SK-N-SH treated with all-trans-retinoic acid at 6 μM for 48 hours (cell line): ENCODE measurements around the gene ADPRHL1.
A peak's percentile ranks its signal among the peaks of the same experiment; 100 is the strongest.

Source experiments
- ATAC-seq: fragments of 200-7000 bp; cut with Tn5 transposase; 3 replicates; pipeline ENCODE4 v1.9.1; 2020; ENCODE audit warnings: mild to moderate bottlenecking, moderate library complexity
- ARNTL ChIP-seq: fragments of 450-650 bp; formaldehyde crosslinking; IDR thresholded peaks from 2 replicates; pipeline ENCODE4 v1.5.0; 2020; ENCODE audit warnings: low read depth, mild to moderate bottlenecking, moderate library complexity, borderline replicate concordance
- BACH2 ChIP-seq: fragments of 250-450 bp; sonication (Bioruptor Pico); IDR thresholded peaks from 2 replicates; pipeline ENCODE4 v1.9.0; 2021; ENCODE audit warnings: mild to moderate bottlenecking, borderline replicate concordance
- CREB5 ChIP-seq: fragments of 250-450 bp; sonication (Bioruptor Pico); IDR thresholded peaks from 2 replicates; pipeline ENCODE4 v1.5.1; 2020; ENCODE audit warnings: low read depth, mild to moderate bottlenecking, moderate library complexity
- CSRNP3 ChIP-seq: fragments of 250-450 bp; sonication (Bioruptor Pico); IDR thresholded peaks from 2 replicates; pipeline ENCODE4 v1.5.1; 2021; ENCODE audit warnings: mild to moderate bottlenecking, moderate library complexity
- ESRRG ChIP-seq: fragments of 250-450 bp; sonication (Bioruptor Pico); IDR thresholded peaks from 2 replicates; pipeline ENCODE4 v1.6.1; 2021; ENCODE audit warnings: mild to moderate bottlenecking
- GLIS3 ChIP-seq: fragments of 250-450 bp; sonication (Bioruptor Pico); IDR thresholded peaks from 2 replicates; pipeline ENCODE4 v1.5.0; 2020; ENCODE audit warnings: mild to moderate bottlenecking, moderate library complexity
- ISL1 ChIP-seq: fragments of 250-450 bp; sonication (Bioruptor Pico); IDR thresholded peaks from 2 replicates; pipeline ENCODE4 v2.1.2; 2022; ENCODE audit warnings: mild to moderate bottlenecking, moderate library complexity
- OSR1 ChIP-seq: fragments of 250-450 bp; sonication (Bioruptor Pico); IDR thresholded peaks from 2 replicates; pipeline ENCODE4 v1.8.0; 2022; ENCODE audit warnings: moderate library complexity, mild to moderate bottlenecking, inconsistent platforms
- PPARA ChIP-seq: fragments of 250-450 bp; sonication (Bioruptor Pico); IDR thresholded peaks from 2 replicates; pipeline ENCODE4 v1.5.0; 2020; ENCODE audit warnings: mild to moderate bottlenecking, borderline replicate concordance
- RARB ChIP-seq: fragments of 250-450 bp; sonication (Bioruptor Pico); IDR thresholded peaks from 2 replicates; pipeline ENCODE4 v1.8.0; 2021; ENCODE audit warnings: mild to moderate bottlenecking, moderate library complexity
- SNAI2 ChIP-seq: fragments of 250-450 bp; sonication (Bioruptor Pico); IDR thresholded peaks from 2 replicates; pipeline ENCODE4 v1.5.0; 2020; ENCODE audit warnings: mild to moderate bottlenecking, moderate library complexity
- TCF4 ChIP-seq: fragments of 250-450 bp; sonication (Bioruptor Pico); IDR thresholded peaks from 2 replicates; pipeline ENCODE4 v1.8.0; 2021; ENCODE audit warnings: mild to moderate bottlenecking, moderate library complexity, borderline replicate concordance
- ZC3H10 ChIP-seq: fragments of 250-450 bp; sonication (Bioruptor Pico); IDR thresholded peaks from 2 replicates; pipeline ENCODE4 v1.5.1; 2021; ENCODE audit warnings: mild to moderate bottlenecking, moderate library complexity
- ZFP3 ChIP-seq: fragments of 250-450 bp; sonication (Bioruptor Pico); IDR thresholded peaks from 2 replicates; pipeline ENCODE4 v1.5.0; 2020; ENCODE audit warnings: mild to moderate bottlenecking, moderate library complexity
- ZFP30 ChIP-seq: fragments of 450-650 bp; formaldehyde crosslinking; IDR thresholded peaks from 2 replicates; pipeline ENCODE4 v1.5.0; 2022; ENCODE audit warnings: mild to moderate bottlenecking, moderate library complexity
- ZNF565 ChIP-seq: fragments of 450-650 bp; formaldehyde crosslinking; conservative IDR thresholded peaks from 2 replicates; pipeline ENCODE4 v1.5.0; 2020; ENCODE audit warnings: low read depth, mild to moderate bottlenecking, moderate library complexity
- ZNF70 ChIP-seq: fragments of 450-650 bp; formaldehyde crosslinking; IDR thresholded peaks from 2 replicates; pipeline ENCODE4 v1.5.0; 2020; ENCODE audit warnings: mild to moderate bottlenecking, moderate library complexity
- ZNF8 ChIP-seq: fragments of 450-650 bp; formaldehyde crosslinking; IDR thresholded peaks from 2 replicates; pipeline ENCODE4 v1.5.0; 2020; ENCODE audit warnings: mild to moderate bottlenecking, moderate library complexity
- TF ChIP-seq, protein P1 (sequence below): fragments of 250-450 bp; sonication (Bioruptor Pico); IDR thresholded peaks from 2 replicates; pipeline ENCODE4 v1.5.0; 2020; ENCODE audit warnings: mild to moderate bottlenecking, moderate library complexity
- TF ChIP-seq, protein P2 (sequence below): fragments of 250-450 bp; sonication (Bioruptor Pico); IDR thresholded peaks from 2 replicates; pipeline ENCODE4 v1.8.0; 2020; ENCODE audit warnings: mild to moderate bottlenecking, moderate library complexity, borderline replicate concordance

The ADPRHL1 gene

DNA sequence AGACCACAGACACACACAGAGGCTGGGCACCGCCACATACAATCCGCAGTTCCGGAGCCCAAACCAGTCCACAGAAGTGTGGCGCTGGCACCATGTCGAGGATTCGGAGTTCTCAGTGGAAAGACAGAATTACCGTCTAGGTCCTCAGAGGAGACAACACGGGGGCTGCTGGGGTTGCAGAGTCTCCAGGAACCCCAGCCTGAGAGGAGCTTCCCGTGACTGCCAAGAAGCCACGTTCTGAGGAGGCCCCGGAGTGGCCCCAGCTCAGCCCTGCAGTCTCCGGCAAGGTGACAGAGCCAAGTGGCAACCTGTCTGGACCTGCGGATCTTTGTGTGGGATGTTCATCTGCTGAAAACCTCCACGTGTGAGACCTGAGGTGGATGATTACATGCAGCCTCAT, 7.3 kb upstream of the ADPRHL1 start:
- TF ChIP-seq ZNF565 (CRISPR knock-in tag) = no peak
- no peak for TF ChIP-seq ARNTL (CRISPR knock-in tag)
- no peak for ATAC-seq

DNA sequence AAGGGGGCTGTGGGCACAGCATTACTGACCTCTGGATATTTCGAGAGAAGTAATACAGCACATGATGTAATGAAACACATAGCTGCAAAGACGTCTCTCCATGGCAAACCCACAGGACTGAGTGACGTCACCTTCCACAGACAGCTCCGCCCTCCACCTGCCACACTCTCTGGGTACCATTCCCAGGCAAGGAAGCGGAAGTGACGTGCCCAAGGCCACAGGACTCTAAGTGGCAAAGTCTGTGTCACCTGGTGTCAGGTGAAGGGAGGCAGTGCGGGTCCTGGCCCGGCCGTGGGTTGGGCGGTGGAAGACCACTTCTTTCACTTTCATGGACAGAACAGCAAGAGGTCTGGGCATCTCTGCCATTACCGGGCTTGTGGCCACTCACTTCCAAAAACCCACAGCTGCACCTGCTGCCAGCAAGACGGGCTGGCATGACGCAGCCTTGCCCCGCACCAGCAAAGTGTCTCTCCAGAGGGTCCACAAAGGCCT, 6.8 kb upstream of the ADPRHL1 start:
- no peak for ATAC-seq
- TF ChIP-seq ZNF70 (no peak), OSR1 (CRISPR knock-in tag) (no peak), TCF4 (CRISPR knock-in tag) (no peak), PPARA (CRISPR knock-in tag) (no peak), CREB5 (CRISPR knock-in tag) (no peak), ZFP3 (CRISPR knock-in tag) (no peak), ZFP30 (CRISPR knock-in tag) (no peak), BACH2 (no peak), ESRRG (no peak), SNAI2 (CRISPR knock-in tag) (no peak), CSRNP3 (CRISPR knock-in tag) (no peak), RARB (CRISPR knock-in tag) (no peak), ZNF8 (CRISPR knock-in tag) (no peak)
- TF ChIP-seq, protein P1, sequence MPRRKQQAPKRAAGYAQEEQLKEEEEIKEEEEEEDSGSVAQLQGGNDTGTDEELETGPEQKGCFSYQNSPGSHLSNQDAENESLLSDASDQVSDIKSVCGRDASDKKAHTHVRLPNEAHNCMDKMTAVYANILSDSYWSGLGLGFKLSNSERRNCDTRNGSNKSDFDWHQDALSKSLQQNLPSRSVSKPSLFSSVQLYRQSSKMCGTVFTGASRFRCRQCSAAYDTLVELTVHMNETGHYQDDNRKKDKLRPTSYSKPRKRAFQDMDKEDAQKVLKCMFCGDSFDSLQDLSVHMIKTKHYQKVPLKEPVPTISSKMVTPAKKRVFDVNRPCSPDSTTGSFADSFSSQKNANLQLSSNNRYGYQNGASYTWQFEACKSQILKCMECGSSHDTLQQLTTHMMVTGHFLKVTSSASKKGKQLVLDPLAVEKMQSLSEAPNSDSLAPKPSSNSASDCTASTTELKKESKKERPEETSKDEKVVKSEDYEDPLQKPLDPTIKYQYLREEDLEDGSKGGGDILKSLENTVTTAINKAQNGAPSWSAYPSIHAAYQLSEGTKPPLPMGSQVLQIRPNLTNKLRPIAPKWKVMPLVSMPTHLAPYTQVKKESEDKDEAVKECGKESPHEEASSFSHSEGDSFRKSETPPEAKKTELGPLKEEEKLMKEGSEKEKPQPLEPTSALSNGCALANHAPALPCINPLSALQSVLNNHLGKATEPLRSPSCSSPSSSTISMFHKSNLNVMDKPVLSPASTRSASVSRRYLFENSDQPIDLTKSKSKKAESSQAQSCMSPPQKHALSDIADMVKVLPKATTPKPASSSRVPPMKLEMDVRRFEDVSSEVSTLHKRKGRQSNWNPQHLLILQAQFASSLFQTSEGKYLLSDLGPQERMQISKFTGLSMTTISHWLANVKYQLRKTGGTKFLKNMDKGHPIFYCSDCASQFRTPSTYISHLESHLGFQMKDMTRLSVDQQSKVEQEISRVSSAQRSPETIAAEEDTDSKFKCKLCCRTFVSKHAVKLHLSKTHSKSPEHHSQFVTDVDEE (CRISPR knock-in tag) = no peak
- TF ChIP-seq, protein P2, sequence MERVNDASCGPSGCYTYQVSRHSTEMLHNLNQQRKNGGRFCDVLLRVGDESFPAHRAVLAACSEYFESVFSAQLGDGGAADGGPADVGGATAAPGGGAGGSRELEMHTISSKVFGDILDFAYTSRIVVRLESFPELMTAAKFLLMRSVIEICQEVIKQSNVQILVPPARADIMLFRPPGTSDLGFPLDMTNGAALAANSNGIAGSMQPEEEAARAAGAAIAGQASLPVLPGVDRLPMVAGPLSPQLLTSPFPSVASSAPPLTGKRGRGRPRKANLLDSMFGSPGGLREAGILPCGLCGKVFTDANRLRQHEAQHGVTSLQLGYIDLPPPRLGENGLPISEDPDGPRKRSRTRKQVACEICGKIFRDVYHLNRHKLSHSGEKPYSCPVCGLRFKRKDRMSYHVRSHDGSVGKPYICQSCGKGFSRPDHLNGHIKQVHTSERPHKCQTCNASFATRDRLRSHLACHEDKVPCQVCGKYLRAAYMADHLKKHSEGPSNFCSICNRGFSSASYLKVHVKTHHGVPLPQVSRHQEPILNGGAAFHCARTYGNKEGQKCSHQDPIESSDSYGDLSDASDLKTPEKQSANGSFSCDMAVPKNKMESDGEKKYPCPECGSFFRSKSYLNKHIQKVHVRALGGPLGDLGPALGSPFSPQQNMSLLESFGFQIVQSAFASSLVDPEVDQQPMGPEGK (CRISPR knock-in tag) = no peak

- TF ChIP-seq ZFP30 (CRISPR knock-in tag) (no peak), ESRRG (no peak), ZC3H10 (no peak), TCF4 (CRISPR knock-in tag) (no peak), ZNF70 (no peak), CREB5 (CRISPR knock-in tag) (no peak), GLIS3 (CRISPR knock-in tag) (no peak), OSR1 (CRISPR knock-in tag) (no peak), SNAI2 (CRISPR knock-in tag) (no peak), ZFP3 (CRISPR knock-in tag) (no peak), ARNTL (CRISPR knock-in tag) (no peak), ZNF8 (CRISPR knock-in tag) (no peak), ZNF565 (CRISPR knock-in tag) (no peak), ISL1 (CRISPR knock-in tag) (no peak), PPARA (CRISPR knock-in tag) (no peak)
- TF ChIP-seq, protein P1 (CRISPR knock-in tag) = no peak
- TF ChIP-seq, protein P2 (CRISPR knock-in tag) = no peak
- peak; percentile 74 for ATAC-seq
Measured at GRCh38 chr13:113458253-113459065, 5.2 kb upstream of the ADPRHL1 start.
